IPS DF 19.7 (cell line): ENCODE data around the gene KLHDC8B.

Source experiments
- DNase-seq: peaks from one replicate; pipeline ENCODE4 v3.0.0-alpha.2; 2013; ENCODE audit warnings: low read depth, low spot score

The KLHDC8B gene

DNA sequence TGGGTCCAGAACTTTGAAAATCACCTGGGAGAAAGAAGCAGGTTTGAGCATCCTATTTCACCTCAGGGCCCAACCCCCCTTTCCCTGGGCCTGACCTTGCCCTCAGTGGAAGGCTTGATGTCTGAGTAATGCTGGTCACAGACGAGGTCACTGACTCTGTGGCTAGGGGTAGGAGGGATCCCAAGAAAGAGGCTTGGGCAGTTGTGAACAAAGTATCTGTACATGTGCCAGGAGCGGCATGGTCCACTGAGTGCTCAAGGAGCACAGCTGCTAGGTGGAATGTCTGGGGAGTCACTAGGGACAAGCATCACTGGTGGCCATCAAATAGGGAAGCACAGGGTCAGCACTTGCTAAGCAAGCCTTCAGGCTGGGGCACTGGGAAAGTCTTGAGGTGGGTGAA is 12.6 kb upstream of the KLHDC8B start:
- DNase-seq, result no peak

DNA sequence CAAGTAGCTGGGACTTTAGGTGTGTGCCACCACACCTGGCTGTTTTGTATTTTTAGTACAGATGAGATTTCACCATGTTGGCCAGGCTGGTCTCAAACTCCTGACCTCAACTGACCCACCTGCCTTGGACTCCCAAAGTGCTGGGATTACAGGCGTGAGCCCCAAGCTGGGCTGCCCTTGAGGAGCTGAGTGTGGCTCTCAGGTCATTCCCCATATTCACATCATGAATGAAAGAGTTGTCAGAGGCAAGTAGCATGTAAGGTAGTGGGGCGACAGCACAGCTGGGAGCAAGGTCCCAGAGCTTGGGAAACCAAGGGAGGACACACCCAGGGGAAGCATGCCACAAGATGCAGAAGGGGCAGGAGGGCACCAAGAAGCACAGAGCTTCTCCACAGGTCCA is 10.2 kb upstream of the KLHDC8B start:
- no peak for DNase-seq

DNA sequence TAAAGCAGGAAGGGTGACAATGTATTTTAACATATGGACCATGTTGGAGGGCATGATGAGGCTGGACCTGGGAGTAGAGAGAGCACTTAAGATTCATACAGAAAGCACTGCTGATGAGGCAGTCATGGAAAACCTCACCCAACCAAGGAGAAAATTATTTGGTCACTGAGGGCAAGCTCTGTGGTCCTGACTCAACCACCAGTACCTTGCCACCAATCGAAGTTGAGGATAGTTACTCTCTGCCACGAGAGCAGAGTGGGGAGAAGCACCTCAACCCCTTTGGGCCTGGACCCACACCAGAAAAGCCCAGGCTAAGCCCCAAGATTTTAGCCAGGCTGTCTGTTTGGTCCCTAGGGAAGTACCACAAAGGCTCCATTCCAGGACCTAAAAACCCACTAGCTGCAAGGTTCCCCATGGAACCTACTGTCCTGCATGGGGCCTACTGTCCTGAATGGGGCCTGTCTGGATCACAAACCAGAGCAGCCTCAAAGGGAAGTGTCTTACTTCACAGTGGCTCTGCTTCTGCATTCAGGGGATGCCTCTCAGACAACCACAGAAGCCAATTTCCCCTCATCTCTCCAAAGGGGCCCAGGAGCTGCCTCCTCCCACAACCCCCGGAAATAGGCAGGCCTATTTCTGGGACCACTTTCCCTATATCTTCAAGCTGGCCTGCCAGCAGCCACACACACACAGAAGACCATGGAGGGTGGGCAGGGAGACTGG is 9.4 kb upstream of the KLHDC8B start:
- no peak for DNase-seq

DNA sequence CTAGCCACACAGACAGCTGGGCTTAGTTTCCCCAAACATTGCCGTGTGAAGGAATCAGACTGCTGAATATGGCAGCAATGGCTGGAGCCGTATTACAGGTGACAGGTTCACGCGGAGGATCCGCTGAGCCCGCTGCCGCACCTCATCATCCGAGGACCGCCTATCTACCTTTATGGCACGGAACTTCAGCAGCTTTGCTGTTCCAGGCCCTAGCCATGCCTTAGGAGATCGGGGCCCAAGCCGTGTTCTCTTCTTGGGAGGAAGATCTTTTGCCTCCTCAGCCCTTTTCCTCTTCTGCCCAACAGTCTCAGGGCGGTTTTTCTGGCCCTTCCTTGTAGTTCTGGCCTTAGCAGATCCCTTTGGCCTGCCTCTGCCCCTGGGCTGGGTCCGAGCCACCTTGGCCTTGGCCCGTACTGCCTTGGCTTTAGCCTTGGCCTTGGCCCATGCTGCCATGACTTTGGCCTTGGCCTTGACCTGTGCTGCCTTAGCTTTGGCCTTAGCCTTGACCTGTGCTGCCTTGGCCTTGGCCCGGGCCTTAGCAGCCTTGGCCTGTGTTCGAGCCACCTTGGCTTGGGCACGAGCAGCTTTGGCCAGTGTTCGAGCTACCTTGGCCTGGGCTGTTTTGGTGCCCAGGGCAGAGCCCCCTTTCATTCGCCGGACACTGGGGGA is 8.5 kb upstream of the KLHDC8B start:
- DNase-seq, result no peak

DNA sequence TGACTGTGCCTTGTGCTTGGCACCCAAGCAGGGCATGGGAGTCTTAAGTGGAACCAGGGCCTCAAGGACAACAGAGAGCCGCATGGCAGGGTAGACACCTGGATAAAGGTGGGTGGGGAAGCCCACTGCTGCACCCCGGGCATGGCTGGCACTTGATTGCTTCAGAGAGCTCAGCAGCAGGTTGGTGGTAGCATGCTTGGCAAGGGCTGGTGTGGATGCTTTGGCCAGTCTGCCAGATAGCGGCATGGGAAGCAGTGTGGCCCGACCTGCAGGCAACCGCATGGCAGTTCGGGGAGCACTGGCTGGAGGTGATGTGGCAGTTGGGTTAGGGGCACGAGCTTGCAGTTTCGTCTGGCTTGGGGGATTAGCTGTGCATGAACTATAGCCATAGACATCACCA is 7.8 kb upstream of the KLHDC8B start:
- no peak for DNase-seq

DNA sequence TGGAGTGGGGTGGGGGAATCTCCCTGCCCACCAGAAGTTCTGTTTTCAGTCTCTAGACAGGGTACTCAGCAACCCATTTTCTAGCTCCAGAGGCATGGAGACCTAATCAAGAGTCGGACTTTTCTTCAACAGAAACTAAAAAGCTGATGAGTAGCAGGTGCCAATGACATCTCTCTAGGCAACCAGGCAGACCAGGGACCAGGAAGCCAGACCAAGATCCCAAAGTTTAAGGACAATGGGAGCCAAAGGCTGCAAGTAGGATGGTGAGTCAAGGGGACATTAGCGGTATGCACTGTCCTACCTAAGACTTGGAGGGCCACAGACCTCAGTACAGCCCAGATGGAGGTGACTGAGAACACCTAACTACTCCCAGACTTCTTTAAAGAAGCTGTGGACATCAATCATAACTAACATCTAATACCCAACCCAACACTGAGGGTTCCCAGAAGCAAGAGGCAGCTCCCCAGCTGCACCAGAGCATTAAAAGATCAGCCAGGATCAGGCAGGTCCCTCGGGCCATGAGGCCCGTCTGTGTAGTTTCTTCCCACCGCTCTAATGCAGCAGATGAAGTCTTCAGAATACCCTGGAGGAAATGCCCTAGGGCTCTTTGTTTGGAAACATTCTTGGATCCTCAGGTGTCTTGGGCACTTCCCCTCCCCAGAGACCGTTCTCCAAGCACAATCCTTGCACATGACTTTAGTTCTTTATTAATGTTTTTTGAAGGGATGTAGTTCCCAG is 6.2 kb upstream of the KLHDC8B start:
- no peak for DNase-seq

DNA sequence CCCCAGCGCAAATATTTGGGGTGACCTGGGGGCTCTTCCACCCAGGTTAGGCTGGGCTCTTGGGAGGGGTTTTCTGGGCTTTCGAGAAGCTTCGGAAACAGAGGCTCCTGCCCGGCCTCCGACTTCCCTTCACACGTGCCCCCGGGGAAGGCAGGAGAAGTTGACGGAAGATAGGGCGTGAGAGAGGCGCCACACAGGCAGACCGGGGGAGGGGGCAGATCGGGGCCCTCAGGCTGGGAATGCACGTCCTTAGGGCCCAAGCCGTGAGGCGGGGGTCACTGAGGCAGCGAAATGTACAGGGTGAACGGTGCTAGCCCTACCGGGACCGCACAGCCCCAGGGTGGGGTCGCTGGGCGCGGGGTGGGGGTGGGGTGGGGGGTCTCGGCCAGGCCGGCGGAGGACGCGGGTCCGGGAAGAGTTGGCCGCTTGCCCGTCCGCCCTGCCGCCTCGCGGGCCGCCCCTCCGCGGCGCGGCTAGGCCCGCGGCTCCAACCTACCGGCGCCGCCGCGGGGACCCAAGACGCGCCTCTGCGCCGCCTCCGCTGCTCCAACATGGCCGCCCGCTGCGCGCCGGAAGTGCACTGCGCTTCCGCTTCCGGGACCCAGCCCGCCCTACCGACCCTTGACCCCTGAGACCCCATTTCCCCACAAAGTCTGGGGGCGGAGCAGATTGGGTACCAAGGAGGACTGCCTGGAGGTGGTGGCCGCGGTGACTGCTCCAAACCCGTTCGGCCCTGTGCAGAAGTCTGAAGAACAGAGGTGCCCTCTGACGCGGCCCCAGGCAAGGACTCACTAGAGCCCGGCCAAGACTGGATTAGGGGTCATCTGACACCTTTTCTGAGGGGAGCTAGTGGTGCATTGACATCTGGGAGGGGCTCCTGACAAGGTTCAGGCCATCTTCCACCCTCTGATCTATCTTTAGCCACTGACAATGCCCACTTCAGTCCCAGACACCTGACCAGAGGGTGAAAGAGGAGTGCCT is 5.3 kb upstream of the KLHDC8B start, which contains the start of gene CCDC71:
Gene CCDC71 (minus strand): TSS at position 561 of the 981 bp plus-strand sequence. CDS start 2,123 bp downstream, outside the sequence.
- DNase-seq, result no peak

DNA sequence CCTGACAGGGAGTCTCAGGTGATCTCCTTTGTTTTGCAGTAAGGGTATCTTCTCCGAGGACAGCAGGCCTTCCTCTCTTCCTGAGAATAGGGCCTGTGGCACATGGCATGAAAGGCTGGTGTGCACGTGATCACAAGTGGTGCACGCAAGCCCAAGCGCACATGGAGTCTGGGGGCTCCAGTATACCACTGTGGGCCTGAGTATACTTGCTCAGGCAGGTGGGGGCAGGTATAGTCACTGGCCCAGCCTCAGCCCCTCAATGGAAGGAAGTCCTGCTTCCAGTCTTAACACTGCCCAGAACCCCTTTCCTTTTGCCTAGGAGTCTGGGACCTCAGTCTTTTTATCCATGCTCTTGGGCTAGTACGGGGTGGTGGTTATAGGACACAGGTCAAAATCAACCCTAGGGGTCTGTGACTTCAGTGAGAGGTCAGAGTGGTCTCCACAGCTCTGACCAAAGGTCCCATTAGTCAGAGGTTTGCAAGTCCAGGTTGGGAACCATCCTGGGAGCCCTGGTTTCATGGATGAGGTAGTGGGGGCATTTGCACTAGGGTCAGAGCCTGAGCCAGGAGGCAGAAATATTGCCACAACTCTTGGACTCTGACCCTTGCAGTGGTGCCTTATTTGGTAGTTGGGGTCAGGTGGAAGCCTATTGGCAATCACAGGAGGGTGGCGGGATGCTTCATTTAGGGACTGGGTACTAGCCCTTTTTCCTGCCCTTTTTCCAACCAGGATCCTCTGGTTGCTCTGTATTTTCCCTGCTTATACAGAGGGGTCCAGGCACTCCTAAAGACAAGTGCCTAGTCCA is 4.4 kb upstream of the KLHDC8B start:
- DNase-seq, result no peak

DNA sequence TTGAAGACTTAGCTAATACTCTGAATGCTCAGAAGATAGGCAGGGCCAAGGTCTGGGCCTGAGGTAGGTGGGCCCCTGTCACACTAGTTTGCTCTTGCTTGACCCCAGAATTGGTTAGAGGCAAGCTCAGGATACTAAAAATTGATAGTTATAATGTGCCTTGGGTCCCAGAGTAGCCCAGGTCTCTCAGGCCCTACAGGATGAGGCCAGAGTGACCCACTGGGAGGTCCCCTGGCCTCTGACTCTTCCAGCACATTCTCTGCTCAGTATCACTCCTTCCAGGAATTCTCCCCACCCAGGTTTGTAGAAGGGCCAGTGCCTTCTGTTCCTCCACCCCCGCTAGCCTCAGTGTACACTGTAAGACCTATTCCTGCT is 667 bp upstream of the KLHDC8B start:
- DNase-seq, result no peak

DNA sequence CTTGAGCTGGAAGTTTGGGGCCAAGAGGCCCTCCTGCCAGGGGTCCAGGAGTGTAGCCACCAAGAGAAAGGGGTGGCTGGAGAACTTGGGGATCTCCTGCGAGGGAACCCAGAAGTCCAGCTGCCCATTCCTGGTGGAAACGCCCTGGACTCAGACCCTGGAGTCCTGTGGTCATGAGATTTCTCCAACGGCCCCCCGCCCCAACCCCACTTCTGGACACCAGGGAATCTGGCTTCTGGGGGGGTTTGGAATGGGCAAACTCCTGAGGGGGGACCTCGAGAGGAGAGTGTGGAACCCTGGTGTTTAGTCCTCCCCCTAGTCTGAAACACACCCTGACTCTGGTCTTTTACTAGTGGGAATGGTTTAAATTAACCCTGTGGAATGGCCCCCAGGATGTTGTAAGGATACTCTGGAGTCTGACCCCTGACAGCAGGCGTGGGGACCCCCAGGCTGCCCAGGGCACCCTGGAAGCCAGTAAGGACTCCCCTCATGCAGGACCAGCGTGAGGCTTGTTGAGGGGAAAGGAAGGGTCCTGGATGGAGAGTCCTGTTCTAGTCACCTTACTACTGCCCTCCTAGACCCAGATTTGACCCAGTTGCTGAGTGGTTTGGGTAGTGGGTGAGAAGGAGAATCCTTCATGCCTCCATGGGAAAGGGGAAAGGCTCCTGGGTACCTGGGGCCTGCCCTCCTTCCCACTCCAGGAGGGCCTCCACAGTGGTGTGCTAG is 540 bp downstream of the KLHDC8B start:
- DNase-seq, result no peak

DNA sequence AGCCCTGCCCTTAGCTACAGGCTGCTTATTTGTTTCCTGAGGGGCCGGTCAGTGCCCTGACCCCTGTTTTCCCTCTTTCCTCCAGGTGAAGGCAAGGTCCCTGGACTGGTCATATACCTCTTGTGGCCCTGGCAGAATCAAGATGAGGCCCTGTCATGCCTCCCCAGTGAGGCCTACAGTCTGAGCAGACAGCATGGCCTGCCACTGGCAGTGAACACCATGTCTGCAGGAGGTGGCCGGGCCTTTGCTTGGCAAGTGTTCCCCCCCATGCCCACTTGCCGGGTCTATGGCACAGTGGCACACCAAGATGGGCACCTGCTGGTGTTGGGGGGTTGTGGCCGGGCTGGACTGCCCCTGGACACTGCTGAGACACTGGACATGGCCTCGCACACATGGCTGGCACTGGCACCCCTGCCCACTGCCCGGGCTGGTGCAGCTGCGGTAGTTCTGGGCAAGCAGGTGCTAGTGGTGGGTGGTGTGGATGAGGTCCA is 1.2 kb downstream of the KLHDC8B start:
- no peak for DNase-seq

DNA sequence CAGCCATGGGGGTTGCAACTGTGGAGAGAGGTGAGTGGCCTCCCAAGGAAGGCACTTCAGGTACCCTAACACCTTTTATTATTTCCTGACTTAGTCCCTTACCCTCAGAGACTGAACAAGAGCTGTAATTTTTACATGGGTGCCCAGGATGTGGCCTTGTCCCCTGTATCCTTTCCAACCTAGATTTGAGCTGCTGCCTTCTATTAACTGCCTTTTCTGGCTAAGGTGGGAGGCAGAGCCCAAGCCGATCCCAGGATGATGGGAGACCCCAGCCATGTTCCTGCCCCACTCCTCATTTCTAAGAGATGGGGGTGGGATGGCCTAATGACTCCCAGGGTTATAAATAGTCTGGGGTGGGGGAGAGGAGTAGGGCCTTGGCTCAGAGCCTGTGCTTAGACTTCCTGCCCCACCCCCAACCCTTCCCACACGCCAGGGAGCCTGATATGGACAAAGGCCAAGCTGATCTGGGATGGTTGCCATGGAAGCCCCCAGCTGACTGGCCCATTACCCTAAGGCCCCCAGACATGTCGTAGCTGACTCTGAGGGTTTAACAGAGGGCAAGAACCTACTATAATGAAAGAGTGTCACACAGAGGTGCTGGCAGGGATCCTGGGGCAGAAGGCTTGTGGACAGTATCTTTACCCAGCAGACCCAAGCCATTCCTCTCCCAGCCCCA is 1.9 kb downstream of the KLHDC8B start:
- no peak for DNase-seq

DNA sequence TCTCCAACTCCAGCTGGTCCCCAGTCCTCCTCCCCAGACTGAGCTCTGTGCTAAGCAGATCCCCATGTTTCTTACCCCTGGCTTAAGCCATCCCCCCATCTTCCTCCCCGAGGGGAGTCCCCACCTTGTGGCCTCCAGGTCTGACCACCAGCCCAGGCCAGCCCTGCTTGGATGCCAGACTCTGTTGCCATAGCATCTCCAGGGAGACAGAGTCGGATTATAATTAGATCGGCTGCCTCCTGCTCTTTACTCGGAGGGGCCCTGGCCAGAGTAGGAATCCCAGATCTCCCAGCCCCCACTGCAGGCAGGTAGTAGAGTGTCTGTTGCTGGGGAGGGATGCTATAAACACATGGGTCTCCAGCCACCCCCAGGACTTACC is 2.4 kb downstream of the KLHDC8B start:
- DNase-seq, result no peak

DNA sequence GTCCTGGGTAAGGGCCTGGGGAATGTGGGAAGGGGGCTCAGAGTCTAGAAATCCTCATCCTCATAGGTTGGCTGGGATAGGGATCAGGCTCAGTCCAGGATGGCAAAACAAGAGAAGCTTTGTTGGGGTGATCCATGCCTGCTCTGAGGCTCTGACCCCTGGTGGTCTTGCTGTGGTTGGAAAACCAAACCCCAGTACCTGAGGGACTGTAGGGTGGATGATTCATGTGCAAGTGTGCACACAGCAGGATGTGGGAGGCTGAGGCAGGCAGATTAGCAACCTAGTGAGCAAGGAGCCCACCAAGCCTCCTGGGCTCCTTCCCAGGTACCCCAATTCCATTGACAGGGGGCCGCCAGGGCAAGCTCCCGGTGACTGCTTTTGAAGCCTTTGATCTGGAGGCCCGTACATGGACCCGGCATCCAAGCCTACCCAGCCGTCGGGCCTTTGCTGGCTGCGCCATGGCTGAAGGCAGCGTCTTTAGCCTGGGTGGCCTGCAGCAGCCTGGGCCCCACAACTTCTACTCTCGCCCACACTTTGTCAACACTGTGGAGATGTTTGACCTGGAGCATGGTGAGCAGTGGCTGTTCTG is 3.1 kb downstream of the KLHDC8B start:
- DNase-seq, result no peak

DNA sequence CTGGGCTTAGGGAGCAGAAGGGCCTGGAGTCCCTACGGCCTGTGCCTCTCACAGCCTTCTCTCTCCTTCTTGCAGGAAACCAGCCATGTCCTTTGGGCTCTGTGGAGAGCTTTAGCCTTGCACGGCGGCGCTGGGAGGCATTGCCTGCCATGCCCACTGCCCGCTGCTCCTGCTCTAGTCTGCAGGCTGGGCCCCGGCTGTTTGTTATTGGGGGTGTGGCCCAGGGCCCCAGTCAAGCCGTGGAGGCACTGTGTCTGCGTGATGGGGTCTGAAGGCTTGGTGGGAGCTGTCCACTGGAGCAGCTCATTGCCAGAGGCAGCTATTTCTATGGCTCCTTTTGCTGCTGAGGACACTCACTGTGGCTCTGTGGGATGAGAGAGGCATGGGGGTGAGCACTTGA is 4.1 kb downstream of the KLHDC8B start:
- no peak for DNase-seq

DNA sequence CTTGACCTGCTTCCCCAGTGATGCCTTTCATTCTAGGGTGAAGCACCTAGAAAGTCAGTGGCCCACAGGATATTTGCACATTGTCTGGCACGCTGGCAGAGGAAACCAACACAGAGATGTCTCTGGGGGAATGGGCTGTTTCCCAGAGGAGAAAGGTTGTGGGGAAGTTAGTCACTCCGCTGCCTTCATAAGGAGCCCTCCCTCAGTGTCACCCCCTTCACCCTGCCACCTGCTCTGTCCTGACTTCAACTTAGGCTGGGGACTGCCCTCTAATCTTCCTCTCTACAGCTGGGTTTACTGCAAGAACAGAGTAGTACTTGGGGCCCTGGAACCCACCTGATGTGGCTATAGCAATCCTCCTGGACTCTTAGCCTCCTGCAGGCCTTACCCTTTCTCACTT is 5.7 kb downstream of the KLHDC8B start:
- no peak for DNase-seq

DNA sequence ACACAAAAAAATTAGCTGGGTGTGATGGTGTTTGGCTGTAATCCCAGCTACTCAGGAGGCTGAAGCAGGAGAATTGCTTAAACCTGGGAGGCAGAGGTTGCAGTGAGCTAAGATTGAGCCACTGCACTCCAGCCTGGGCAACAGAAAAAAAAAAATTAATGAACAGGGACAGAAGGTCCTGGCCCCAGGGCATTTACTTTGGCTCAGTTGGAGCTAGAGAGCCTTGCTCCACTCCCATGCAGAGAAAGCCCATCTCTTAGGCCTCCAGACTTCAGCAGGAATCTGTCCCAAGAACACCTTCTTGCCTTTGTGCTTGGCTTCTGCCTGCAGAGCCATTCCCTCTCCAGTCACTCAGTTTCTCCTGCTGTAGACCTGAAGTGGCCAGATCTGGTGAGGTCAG is 8.7 kb downstream of the KLHDC8B start:
- DNase-seq, result no peak

DNA sequence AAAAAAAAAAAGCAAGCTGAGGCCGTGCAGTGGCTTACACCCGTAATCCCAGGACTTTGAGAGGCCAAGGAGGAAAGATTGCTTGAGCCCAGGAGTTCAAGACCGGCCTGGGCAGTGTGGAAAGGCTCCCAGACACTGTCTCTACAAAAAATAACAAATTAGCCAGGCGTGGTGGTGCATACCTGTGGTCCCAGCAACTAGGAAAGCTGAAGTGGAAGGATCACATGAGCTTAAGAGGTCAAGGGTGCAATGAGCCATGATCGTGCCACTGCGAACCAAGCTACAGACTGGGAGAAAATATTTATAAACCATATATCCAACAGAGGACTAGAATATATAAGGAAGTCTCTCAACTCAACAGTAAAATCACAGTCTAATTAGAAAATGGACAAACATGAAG is 10.0 kb downstream of the KLHDC8B start:
- no peak for DNase-seq

DNA sequence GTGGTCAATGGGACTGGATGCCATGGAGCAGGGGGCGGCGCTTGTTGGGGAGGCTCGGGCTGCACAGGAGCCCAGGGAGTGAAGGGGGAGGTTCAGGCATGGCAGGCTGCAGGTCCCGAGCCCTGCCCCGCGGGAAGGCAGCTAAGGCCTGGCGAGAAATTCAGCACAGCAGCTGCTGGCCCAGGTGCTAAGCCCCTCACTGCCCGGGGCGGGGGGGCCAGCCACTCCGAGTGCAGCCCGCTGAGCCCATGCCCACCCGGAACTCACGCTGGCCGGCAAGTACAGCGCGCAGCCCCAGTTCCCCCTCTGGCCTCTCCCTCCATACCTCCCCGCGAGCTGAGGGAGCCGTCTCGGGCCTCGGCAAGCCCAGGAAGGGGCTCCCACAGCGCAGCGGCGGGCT is 11.3 kb downstream of the KLHDC8B start:
- DNase-seq, result no peak
